Esophagus (tissue), 2 donors: Measurements from ENCODE around the gene HOXB2. TPM values are rescaled to one million over a fixed set of nuclear protein-coding genes. Genes with fewer than 3 reads are reported as not detected.

Source experiments
- H3K27ac ChIP-seq, 2 donors: one replicate each; pipeline ENCODE4 v1.5.1; 2013; ENCODE audit warnings: low read depth in 2 of 2, mild to moderate bottlenecking in 2 of 2, inconsistent platforms in 1 of 2, low read length in 1 of 2, moderate library complexity in 1 of 2
- H3K27me3 ChIP-seq, 2 donors: one replicate each; pipeline ENCODE4 v1.6.1; 2013; ENCODE audit warnings: low read length in 2 of 2, control low read depth in 1 of 2, mild to moderate bottlenecking in 1 of 2; ENCODE audit not compliant: insufficient read depth in 2 of 2, control insufficient read depth in 1 of 2
- H3K36me3 ChIP-seq, 2 donors: one replicate each; pipeline ENCODE4 v1.6.1; 2013; ENCODE audit warnings: low read length in 1 of 2; ENCODE audit not compliant: control insufficient read depth in 2 of 2, insufficient read depth in 2 of 2
- H3K4me1 ChIP-seq, 2 donors: one replicate each; pipeline ENCODE4 v1.6.1; 2013; ENCODE audit warnings: low read length in 1 of 2; ENCODE audit not compliant: control insufficient read depth in 2 of 2, insufficient read depth in 2 of 2
- H3K4me3 ChIP-seq, 2 donors: one replicate each; pipeline ENCODE4 v1.5.1; 2013; ENCODE audit warnings: low read length in 2 of 2, mild to moderate bottlenecking in 2 of 2, low read depth in 1 of 2, moderate library complexity in 1 of 2
- H3K9me3 ChIP-seq, 2 donors: one replicate each; pipeline ENCODE4 v1.6.1; 2013; ENCODE audit warnings: mild to moderate bottlenecking in 2 of 2, low read depth in 1 of 2, low read length in 1 of 2, moderate library complexity in 1 of 2; ENCODE audit not compliant: control insufficient read depth in 2 of 2, insufficient read depth in 1 of 2
- WGBS, 2 donors: extraction: QIAGEN DNeasy Blood & Tissue Kit; methylation state at CpG; one replicate each; pipeline ENCODE4 v1.1.7; 2013; 5-methylcytosine and 5-hydroxymethylcytosine counted together
- polyA plus RNA-seq, 2 donors: library from polyadenylated mRNA; stranded (reverse); fragments of 200-250 nt; gene quantifications; one replicate each; pipeline ENCODE4 v1.2.3, GENCODE V29; 2013
- donor health status: healthy with polysubstance abuse.
- donor health status: Bipolar disorder and iron deficiency.

HOXB2 gene
- polyA plus RNA-seq, 2 donors = 11.3 to 18.9 TPM

- Histone ChIP-seq H3K9me3 (no peaks in the 10 kb centered on the region), H3K27me3 (no peaks in the 10 kb centered on the region), H3K4me1 (peaks cover 0 to 3% of the 10 kb centered on the region in 2 donors), H3K4me3 (peak overlapping the region in 1 of 2 donors; percentile 37), H3K36me3 (no peaks in the 10 kb centered on the region), H3K27ac (peak overlapping the region; percentile 92 to 94)
- 36 to 41% methylated on average over 8 of the region's 8 CpGs for WGBS, 2 donors
Measured at GRCh38 chr17:48574505-48575065, 29.7 kb upstream of the HOXB2 start.

DNA sequence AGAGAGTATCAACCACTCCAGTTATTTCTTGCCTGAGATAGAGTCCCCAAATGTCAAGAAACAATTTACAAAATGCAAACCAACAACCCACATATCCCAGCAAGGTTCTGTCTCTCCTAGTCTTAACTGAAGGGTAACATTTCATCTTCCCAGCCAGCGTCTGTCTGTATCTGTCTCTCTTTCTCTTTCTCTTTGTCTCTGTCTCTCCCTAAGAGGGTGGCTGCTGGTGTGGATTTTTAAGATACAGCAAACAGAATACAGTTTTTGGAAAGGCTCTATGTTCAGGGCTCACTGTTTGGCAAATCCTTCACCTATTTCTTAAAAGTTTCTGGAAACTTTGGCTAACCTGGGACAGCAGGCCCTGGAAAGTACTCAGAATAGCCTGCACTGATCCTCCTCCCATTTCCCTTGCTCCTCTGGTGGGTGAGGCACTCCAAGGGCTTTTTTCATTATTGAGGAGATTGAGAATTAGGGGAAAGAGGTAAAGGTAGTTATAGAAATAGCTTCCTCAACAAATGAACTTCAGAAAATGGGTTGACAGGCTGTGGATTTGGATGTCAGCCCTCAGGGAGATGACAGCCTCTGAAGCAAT is 27.0 kb upstream of the HOXB2 start:
- H3K27ac ChIP-seq = peak overlapping the region; percentile 92 to 94
- H3K4me3 ChIP-seq = no peak overlapping the region
- H3K27me3 ChIP-seq = no peaks in the 10 kb centered on the region
- H3K36me3 ChIP-seq = no peaks in the 10 kb centered on the region
- H3K9me3 ChIP-seq = no peaks in the 10 kb centered on the region
- peaks cover 0 to 3% of the 10 kb centered on the region in 2 donors for H3K4me1 ChIP-seq
- 55 to 57% methylated on average over 1 of the region's 1 CpG for WGBS, 2 donors

DNA sequence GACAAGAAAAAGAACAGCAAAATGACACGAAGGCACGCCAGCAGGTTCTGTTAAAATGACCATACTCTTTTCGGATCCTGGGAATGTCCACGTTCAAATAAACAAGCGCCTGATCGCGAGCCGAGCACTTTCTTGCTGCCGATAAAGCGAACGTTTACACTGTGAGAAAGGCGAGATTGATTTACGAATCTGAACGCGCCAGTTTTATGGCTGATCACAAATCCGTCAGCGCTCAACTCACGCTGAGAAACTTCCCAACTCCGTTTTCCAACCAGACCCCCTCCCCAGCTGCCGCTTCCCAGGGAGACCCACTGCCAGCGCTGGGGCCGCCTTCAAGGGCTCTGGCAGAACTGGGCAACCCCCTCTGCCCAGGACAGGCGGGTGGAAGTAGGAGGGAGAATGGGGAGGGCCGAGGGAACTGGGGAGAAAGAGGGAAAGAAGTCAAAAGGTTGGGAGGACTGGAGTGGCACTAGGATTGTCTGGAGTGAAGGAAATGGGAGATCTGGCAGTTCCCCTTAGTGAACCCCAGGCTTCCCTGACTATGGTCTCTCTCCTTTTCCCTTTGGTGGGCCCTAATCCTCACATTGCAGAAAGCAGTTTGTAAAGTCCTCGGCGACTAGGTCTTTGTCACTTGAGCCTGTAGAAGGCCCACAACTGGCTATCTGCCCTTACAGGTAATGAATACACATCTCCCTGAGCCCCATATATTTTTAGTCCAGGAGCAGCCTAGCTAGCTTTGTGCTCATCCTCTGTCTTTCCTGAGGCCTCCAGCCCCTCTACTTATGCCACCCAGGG is 26.3 kb upstream of the HOXB2 start:
- H3K36me3 ChIP-seq = no peaks in the 10 kb centered on the region
- H3K27me3 ChIP-seq = no peaks in the 10 kb centered on the region
- peak overlapping the region; percentile 29 to 48 for H3K4me3 ChIP-seq
- WGBS, 2 donors = 29 to 35% methylated on average over 26 of the region's 26 CpGs
- no peaks in the 10 kb centered on the region for H3K9me3 ChIP-seq
- H3K4me1 ChIP-seq = peaks cover 0 to 3% of the 10 kb centered on the region in 2 donors
- peak overlapping the region; percentile 92 to 94 for H3K27ac ChIP-seq

- Histone ChIP-seq H3K4me1 (peaks cover 0 to 6% of the 10 kb centered on the region in 2 donors), H3K27ac (peak overlapping the region; percentile 85 to 92), H3K36me3 (no peaks in the 10 kb centered on the region), H3K9me3 (no peaks in the 10 kb centered on the region), H3K27me3 (no peaks in the 10 kb centered on the region), H3K4me3 (peak overlapping the region in 1 of 2 donors; percentile 48)
- WGBS, 2 donors = 27 to 28% methylated on average over 19 of the region's 19 CpGs
Measured at GRCh38 chr17:48570325-48571023, 25.6 kb upstream of the HOXB2 start.

DNA sequence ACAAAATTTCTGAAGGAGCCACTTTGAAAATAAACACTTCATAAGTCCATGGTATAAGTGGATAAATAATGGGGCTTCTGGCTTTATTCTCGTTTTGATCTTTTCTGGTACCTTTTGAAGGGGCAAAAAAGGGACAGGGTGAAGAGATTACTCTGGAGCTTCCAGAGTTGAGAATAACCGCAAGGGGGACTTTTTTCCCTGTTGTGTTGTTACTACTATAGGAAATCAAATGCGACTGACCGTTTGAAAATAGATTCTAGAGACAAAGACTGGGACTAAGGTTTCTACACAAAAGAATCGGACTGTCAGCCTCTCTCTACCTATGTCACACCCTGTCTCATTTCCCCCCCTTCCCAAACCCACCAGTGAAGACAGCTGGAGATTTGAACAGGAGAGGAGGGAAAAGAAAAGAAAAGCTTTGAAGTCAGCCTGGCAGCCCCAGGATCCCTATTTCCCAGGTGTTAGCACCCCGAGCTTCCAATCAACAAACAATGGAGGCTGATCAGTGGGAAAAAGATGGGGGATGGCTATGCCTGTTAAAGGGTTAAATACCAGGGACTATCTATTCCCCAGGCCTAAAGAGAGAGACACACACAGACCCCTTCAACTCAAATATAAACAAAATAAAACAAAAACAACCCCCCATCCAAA is 24.9 kb upstream of the HOXB2 start:
- peaks cover 0 to 6% of the 10 kb centered on the region in 2 donors for H3K4me1 ChIP-seq
- 42 to 43% methylated on average over 6 of the region's 6 CpGs for WGBS, 2 donors
- H3K27ac ChIP-seq = peak overlapping the region; percentile 85 to 92
- peak overlapping the region in 1 of 2 donors; percentile 48 for H3K4me3 ChIP-seq
- no peaks in the 10 kb centered on the region for H3K36me3 ChIP-seq
- H3K27me3 ChIP-seq = no peaks in the 10 kb centered on the region
- H3K9me3 ChIP-seq = no peaks in the 10 kb centered on the region

DNA sequence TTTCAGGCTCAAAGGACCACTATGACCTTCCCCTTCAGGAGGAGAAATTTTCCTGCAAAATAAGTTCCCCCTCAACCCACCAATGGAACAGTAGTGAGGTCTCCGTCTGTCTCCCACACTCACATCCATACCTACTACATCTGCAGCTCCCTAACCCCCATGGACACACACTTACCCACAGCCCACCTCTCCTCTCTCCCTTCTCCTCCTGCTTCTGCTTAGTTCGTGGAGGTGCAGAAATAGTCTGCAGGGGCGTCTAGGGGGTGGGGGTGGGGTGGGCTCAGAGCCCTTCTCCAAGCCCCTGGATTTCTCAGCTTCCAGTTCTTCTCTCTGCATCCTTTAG is 24.3 kb upstream of the HOXB2 start:
- Histone ChIP-seq H3K36me3 (no peaks in the 10 kb centered on the region), H3K27me3 (no peaks in the 10 kb centered on the region), H3K4me1 (peaks cover 0 to 6% of the 10 kb centered on the region in 2 donors), H3K27ac (peak overlapping the region; percentile 57 to 62), H3K4me3 (peak overlapping the region in 1 of 2 donors; percentile 12), H3K9me3 (no peaks in the 10 kb centered on the region)
- WGBS, 2 donors = 31 to 33% methylated on average over 3 of the region's 3 CpGs

DNA sequence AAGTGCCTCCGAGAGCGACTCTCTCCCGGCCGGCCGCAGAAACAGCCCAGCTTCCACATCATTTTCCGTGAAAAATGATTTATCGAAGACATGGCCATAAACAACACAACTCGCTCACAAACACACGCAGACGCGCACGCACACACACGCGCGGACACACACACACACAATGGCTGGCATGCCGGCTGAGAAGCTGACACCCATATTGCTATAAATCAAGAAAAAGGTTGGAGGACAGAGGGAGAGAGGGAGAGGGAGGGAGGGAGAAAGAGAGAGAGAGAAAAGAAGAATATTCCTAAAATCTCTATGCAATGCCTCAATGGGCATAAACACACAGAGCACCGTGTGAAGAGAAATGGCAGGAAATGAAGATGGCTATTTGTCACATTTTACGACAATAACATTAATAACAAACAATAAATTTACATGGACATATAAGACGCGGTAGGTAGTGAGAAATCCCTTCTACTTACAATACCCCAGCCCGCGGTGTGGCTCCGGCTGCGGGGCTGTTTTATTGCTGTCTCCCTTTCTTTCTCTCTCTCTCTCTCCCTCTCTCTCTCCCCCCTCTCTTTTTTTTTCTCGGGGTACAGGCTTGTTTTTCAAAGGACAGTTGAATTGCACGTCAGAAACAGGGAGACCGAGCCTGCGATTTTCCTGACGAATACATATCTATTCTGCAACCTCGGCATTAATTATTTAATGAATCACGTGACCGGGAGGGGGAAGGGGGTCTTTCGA is 23.8 kb upstream of the HOXB2 start:
- Histone ChIP-seq H3K9me3 (no peaks in the 10 kb centered on the region), H3K27ac (peak overlapping the region; percentile 57 to 78), H3K36me3 (no peaks in the 10 kb centered on the region), H3K27me3 (no peaks in the 10 kb centered on the region), H3K4me3 (peak overlapping the region in 1 of 2 donors; percentile 12), H3K4me1 (peaks cover 2 to 7% of the 10 kb centered on the region in 2 donors)
- 24 to 31% methylated on average over 33 of the region's 33 CpGs for WGBS, 2 donors

- peaks cover 2 to 7% of the 10 kb centered on the region in 2 donors for H3K4me1 ChIP-seq
- H3K27ac ChIP-seq = peak overlapping the region; percentile 76 to 86
Measured at GRCh38 chr17:48567646-48568354, 22.9 kb upstream of the HOXB2 start.

More at GRCh38 chr17:48567646-48568354, 22.9 kb upstream of the HOXB2 start:
- WGBS, 2 donors = 45 to 50% methylated on average over 2 of the region's 2 CpGs
- H3K36me3 ChIP-seq = no peaks in the 10 kb centered on the region
- H3K27me3 ChIP-seq = no peaks in the 10 kb centered on the region
- peak overlapping the region in 1 of 2 donors; percentile 1 for H3K4me3 ChIP-seq
- no peaks in the 10 kb centered on the region for H3K9me3 ChIP-seq
